Gastrocnemius medialis (tissue), 4 donors: ENCODE results near the gene NDUFA12.

Experiments used
- POLR2A ChIP-seq, 2 donors: fragments of 450-650 bp; IDR thresholded peaks; one replicate each; pipeline ENCODE4 v1.6.1; 2017; ENCODE audit warnings: antibody characterized with exemption in 2 of 2, mild to moderate bottlenecking in 2 of 2, moderate library complexity in 2 of 2
- TF ChIP-seq, protein P1 (sequence below), 5 experiments: fragments of 450-650 bp in 3 of 5; fragments of 200-600 bp in 2 of 5; sonication (generic) in 2 of 5; IDR thresholded peaks in 4 of 5; conservative IDR thresholded peaks in 1 of 5; 1 replicate in 4 of 5; 2 replicates in 1 of 5; pipeline ENCODE4 v1.5.1; 2016 to 2019; ENCODE audit warnings: antibody characterized with exemption in 5 of 5, mild to moderate bottlenecking in 3 of 5, moderate library complexity in 3 of 5

DNA sequence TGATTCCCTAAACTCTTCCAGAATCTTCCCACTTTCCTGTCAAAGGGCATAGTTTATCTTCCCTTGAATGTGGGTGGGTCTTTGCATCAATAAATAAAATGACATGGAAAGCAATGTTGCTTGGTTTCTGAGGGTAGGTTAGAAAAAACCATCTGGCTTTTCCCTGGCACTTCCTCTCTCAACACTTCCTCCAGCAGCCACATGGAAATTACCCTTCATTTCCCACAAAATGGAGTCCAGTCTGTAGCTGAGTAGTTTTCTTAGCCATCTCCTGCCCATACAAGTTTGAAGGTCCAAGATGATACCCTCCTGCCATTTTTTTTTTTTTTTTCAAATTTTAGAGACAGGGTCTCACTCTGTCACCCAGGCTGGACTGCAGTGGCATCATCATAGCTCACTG is 11.1 kb upstream of the NDUFA12 start:
- TF ChIP-seq, protein P1, sequence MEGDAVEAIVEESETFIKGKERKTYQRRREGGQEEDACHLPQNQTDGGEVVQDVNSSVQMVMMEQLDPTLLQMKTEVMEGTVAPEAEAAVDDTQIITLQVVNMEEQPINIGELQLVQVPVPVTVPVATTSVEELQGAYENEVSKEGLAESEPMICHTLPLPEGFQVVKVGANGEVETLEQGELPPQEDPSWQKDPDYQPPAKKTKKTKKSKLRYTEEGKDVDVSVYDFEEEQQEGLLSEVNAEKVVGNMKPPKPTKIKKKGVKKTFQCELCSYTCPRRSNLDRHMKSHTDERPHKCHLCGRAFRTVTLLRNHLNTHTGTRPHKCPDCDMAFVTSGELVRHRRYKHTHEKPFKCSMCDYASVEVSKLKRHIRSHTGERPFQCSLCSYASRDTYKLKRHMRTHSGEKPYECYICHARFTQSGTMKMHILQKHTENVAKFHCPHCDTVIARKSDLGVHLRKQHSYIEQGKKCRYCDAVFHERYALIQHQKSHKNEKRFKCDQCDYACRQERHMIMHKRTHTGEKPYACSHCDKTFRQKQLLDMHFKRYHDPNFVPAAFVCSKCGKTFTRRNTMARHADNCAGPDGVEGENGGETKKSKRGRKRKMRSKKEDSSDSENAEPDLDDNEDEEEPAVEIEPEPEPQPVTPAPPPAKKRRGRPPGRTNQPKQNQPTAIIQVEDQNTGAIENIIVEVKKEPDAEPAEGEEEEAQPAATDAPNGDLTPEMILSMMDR (IDR thresholded peaks at IDR 0.05 in 4 of 5, conservative IDR thresholded peaks at IDR 0.05 in 1 of 5) = no peak
- TF ChIP-seq POLR2A (IDR thresholded peaks at IDR 0.05) = no peak
